HG03039 (cell line): ENCODE data around the gene LIME1.

Source experiments
- ATAC-seq: cut with Tn5 transposase; IDR thresholded peaks from one replicate; pipeline ENCODE4 v1.9.1; 2021; ENCODE audit warnings: mild to moderate bottlenecking, moderate library complexity; ENCODE audit not compliant: unreplicated experiment

LIME1 gene, protein sequence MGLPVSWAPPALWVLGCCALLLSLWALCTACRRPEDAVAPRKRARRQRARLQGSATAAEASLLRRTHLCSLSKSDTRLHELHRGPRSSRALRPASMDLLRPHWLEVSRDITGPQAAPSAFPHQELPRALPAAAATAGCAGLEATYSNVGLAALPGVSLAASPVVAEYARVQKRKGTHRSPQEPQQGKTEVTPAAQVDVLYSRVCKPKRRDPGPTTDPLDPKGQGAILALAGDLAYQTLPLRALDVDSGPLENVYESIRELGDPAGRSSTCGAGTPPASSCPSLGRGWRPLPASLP

DNA sequence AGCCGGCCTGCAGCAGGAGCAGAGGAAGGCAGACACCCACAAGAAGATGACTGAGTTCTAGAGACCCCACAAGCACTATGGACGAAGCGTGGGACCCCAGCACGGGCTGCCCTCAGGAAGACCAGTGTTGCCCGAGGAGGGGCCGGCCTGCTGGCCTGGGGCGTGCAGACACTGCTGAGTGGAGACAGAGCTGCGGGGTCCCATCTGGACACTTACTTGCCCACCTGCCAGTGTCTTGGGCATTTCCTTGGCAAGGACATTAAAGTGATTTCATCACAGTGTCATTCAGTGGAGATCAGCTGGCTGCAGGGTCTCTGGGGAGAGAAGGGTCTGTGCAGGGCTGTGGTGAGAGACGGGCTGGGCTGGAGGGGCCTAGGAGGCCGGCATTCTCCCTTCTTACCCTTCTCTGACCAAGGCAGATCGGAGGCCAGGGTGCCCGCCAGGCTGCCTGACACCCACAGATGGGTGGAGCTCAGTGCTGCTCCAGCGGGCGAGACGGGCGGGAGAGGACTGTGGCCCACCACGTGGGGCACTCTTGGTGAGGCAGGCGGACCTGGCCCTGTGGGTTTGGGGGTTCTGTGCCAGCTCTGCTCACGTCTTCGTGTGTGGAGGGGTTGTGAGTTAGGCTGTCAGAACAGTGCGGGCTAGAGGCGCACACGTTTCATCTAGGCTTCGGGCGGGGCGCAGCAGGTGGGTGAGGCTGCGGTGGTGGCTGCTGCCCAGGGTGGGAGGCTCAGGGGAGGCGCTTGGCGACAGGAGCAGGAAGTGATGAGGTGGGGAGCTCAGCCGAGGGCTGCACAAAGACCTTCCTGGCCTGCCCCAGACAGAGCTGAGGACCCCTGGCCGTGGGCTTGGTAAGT is at the start of gene LIME1:
LIME1 (plus strand) TSS at position 806 of the 860 bp plus-strand sequence. CDS start 886 bp downstream, outside the sequence.
- no peak for ATAC-seq

DNA sequence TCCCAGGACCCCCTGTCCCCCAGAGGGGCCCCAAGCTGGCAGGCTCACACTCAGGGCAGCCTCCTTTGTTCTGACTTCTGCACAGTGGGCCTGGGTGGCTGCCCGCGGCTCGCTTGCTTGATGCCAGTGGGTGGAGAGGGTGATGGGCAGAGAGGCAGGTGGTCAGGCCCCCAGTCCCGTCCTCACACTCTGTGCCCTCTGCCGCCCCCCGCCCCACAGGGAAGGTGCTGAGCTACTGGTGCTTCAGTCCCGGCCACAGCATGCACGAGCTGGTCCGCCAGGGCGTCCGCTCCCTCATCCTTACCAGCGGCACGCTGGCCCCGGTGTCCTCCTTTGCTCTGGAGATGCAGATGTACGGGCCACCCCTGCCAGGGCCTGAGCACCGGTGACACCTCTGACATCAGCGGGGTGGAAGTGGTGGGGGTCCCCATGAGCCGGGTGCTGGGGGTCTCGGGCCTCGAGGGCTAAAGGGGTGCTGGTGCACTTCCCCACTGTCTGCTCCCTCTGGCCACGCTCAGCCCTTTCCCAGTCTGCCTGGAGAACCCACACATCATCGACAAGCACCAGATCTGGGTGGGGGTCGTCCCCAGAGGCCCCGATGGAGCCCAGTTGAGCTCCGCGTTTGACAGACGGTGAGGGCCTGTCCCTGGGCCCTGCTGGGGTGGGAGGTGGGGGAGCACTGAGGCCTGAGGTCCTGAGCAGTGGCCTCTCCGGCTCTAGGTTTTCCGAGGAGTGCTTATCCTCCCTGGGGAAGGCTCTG is 48.9 kb upstream of the LIME1 start:
- ATAC-seq: no peak

DNA sequence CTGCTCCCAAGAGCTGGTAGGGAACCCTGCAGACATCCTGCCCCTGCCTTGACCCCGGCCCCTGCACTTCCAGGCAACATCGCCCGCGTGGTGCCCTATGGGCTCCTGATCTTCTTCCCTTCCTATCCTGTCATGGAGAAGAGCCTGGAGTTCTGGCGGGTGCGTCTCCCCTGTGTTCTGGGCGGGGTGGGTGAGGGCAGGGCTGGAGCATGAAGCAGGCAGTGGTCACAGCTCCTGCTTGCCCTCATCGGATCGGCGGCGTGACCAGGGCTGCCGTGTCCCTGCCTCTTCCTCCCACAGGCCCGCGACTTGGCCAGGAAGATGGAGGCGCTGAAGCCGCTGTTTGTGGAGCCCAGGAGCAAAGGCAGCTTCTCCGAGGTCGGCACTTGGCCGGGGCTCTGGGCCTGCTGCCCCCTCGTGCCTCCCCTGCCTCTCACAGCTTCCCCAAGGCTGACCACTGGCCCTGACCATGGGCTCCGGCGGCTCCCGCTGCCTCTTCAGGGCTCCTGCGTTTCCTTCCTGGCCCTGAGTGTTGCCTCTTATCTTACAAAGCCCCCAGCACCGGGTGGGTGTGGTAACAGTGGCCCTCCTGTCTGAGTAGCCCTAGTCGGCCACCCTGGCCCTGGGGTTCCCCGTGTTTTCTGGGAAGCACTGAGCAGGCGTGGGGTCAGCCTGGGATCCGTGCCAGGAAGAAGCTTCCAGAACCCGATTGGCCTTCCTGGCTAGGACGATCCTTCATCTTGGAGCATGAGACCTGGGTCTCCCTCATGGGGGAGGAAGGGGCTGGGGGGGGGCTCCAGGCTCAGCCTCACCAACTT is 48.0 kb upstream of the LIME1 start:
- ATAC-seq: no peak

DNA sequence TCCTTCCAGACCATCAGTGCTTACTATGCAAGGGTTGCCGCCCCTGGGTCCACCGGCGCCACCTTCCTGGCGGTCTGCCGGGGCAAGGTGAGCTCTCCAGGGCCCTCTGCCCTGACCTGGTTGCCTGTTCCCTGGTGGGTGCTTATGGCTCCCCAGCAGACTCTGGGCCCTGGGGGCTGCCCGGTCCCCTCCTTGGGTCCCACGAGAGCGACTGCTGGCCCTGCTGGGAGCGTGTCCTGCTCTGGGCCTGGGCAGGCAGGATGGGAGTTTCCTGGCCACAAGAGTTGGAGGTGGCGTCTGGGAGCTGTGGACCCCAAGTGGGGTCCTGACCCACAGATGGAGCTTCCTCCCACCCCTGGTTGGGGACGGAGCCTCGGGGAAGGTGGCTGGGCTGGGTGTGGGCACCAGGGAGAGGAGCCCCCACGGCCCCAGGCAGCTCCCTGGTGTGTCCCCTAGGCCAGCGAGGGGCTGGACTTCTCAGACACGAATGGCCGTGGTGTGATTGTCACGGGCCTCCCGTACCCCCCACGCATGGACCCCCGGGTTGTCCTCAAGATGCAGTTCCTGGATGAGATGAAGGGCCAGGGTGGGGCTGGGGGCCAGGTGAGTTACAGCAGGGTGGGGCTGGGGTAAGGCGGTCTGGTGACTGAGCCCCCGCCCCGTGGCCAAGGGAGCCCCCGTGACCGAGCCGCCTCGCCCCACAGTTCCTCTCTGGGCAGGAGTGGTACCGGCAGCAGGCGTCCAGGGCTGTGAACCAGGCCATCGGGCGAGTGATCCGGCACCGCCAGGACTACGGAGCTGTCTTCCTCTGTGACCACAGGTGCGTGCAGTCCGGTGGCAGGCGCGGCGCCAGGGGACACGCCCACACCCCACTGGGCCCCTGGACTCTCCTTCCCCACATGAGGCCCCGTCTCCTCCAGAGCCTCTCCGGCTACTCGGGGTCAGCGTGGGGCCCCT is 47.1 kb upstream of the LIME1 start:
- no peak for ATAC-seq

DNA sequence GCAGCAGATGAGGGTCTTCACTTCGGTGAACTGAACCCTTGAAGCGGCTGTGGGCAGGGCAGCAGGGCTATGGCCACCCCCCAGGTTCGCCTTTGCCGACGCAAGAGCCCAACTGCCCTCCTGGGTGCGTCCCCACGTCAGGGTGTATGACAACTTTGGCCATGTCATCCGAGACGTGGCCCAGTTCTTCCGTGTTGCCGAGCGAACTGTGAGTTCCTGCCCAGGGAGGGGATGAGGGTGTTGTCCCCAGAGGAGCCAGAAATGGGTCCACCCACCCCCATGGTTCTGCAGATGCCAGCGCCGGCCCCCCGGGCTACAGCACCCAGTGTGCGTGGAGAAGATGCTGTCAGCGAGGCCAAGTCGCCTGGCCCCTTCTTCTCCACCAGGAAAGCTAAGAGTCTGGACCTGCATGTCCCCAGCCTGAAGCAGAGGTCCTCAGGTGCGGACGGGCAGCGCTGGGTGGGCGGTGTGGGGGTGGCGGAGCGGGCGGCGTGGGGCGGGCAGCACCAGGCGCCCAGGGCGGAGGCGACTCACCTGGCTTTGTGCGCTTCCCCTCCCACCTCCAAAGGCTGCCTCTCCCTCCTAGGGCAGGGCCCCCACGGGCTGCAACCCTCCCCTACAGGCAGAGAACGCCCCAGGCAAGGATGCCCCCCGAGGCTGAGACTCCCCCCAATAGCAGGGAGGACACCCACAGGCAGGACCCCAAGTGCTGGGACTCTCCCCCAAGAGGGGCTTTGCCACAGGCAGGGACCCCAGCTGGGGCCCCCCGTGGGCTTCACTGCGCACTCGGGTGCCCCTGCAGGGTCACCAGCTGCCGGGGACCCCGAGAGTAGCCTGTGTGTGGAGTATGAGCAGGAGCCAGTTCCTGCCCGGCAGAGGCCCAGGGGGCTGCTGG is 46.2 kb upstream of the LIME1 start:
- ATAC-seq: no peak

DNA sequence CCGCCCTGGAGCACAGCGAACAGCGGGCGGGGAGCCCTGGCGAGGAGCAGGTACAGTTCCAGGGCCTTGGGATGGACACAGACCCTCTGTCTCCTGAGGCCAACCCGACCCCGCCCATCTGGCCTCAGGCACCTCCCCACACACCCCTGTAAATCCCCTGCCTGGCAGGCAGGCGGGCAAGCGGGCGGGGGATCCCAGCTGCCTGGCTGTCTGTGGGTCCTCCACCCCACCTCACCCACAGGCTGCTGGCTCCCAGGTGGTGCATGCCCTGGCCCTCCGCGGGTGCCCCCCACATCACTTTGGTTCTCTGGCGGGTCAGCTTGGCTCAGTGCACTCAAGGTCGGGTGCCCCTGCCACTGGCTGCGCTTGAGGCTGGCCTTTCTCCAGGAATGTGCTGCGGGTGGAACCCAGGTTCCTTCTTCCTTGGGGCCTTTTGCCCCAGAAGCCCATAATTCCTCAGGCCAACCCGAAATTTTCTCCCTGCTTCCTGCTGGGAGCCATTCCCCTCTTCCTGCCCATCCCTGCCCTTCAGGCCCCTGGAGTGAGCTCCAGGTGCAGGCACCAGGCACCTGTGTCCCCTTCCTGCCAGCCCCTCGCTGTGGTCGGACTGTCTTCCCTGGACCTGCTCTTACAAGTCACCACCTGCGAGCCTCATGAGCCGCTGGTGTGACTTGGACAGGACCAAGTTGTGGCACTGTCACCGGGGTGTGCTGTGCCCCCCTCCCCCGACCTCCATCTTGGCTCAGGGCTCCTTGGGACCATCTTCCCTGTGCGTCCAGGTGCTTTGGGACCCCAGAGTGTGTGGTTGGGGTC is 45.4 kb upstream of the LIME1 start:
- ATAC-seq: no peak

DNA sequence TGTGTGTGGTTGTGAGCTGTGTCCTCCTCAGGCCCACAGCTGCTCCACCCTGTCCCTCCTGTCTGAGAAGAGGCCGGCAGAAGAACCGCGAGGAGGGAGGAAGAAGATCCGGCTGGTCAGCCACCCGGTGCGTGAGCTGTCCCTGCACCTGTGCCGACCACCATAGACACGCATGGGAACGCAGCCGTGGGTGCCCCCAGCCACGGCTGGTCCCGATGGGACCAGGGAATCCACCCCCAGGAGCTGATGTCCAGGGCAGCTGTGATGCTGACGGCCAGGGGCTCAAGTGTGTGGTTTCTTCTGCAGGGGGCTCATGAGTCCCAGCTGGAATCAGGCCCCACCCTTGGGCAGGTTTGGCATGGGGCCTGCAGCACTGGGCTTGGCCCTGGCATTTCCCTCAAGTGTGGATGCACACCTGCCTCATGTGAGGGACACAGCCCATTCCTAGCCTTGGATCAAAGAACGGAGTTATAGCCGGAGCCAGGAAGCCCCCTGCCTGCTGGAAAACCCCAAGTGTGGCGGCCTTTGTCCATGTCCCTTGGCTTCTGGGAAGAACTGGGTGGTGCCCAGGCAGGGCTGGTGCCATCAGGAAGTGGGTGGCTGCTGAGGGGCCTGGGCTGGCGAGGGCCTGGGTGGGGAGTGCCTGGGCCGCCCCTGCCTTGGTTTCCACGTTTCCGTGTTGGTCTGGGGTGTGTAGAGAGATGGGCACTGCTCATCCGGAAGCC is 44.6 kb upstream of the LIME1 start:
- ATAC-seq: no peak

DNA sequence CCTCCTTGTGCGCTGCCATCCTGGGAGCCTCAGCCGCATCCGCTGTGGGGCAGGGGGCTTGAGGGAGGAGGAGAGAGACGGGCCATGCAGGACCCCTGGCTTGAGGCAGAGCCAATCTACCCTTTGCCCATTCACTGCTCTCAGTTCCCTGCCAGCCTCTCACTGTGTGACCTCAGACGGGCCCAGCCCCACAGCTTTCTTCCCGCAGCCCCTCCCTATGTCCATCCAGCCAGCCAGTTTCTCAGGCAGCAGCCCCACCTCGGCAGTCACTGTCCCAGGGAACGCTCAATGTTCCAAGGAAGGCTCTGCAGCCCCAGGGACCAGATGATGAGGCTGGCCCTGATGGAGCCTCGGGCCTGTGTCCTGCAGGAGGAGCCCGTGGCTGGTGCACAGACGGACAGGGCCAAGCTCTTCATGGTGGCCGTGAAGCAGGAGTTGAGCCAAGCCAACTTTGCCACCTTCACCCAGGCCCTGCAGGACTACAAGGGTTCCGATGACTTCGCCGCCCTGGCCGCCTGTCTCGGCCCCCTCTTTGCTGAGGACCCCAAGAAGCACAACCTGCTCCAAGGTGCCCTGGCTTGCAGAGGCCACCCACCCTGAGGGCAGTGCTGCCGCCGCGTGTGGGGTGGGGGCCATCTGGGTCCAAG is 43.9 kb upstream of the LIME1 start:
- ATAC-seq: no peak

DNA sequence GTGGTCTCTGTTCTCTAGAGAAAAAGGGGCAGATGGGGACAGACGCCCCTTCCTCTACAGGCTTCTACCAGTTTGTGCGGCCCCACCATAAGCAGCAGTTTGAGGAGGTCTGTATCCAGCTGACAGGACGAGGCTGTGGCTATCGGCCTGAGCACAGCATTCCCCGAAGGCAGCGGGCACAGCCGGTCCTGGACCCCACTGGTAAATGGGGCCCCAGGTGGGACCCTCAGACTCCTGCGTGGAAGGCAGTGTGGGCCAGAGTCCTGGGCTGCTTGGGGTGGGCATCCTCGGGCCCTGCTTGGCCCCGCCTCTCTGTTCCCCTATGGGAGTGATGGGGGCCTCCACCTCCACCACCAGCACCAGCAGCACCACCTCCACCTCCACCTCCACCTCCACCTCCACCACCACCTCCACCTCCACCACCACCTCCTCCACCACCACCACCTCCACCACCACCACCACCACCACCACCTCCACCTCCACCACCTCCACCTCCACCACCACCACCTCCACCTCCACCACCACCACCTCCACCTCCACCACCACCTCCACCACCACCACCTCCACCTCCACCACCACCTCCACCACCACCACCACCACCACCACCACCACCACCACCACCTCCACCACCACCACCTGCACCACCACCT is 43.3 kb upstream of the LIME1 start:
- ATAC-seq: no peak

DNA sequence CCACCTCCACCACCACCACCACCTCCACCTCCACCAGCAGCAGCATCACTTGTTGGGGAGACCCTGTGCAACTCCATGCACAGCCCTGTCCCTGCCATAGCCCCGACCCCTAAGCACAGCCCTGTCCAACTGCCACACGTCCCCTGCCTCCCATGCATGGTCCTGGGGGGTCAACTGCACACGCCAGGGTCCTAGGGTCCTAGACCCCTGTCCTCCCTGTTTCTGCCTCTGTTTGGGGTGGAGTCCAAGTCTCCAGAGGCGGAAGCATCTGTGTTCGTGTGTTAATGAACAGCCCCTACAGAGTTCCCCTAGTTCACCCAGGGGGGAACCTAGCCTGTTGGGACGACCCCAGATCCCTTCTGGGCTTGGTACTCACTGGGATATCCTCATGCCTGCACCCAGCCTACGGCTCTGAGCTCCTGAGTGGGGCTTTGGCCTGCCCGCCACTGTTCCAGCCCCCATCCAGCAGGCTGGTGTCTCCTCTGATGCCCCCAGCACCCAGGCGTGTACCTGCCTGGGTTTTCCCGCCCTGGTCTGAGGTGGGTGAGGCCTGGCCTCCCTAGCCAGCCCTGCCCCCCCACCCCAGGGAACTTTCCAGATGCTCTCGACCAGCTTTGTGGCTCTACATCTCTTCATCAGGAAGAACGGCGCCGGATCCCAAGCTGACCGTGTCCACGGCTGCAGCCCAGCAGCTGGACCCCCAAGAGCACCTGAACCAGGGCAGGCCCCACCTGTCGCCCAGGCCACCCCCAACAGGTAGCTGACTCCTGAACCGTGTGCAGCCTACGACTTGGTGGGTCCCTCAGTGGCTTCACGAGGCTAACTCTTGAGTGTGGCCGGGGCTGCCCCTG is 42.5 kb upstream of the LIME1 start:
- no peak for ATAC-seq

DNA sequence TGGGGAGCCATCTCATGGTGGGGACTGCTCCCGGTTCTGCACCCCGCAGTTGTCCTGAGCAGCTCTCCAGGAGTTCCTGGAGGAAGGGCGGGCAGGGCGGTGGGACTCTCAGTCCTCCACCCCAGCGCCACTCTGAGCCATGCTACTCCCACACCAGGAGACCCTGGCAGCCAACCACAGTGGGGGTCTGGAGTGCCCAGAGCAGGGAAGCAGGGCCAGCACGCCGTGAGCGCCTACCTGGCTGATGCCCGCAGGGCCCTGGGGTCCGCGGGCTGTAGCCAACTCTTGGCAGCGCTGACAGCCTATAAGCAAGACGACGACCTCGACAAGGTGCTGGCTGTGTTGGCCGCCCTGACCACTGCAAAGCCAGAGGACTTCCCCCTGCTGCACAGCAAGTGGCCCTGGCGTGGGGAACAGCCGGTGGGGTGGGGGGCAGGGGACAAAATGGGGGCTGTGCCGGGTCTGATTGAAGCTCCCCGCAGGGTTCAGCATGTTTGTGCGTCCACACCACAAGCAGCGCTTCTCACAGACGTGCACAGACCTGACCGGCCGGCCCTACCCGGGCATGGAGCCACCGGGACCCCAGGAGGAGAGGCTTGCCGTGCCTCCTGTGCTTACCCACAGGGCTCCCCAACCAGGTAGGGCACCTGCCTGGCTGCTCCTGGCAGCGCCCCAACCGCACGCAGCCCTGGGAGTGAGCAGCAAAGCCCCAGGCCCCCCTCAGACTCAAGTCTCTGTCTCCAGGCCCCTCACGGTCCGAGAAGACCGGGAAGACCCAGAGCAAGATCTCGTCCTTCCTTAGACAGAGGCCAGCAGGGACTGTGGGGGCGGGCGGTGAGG is 41.7 kb upstream of the LIME1 start:
- ATAC-seq: no peak

DNA sequence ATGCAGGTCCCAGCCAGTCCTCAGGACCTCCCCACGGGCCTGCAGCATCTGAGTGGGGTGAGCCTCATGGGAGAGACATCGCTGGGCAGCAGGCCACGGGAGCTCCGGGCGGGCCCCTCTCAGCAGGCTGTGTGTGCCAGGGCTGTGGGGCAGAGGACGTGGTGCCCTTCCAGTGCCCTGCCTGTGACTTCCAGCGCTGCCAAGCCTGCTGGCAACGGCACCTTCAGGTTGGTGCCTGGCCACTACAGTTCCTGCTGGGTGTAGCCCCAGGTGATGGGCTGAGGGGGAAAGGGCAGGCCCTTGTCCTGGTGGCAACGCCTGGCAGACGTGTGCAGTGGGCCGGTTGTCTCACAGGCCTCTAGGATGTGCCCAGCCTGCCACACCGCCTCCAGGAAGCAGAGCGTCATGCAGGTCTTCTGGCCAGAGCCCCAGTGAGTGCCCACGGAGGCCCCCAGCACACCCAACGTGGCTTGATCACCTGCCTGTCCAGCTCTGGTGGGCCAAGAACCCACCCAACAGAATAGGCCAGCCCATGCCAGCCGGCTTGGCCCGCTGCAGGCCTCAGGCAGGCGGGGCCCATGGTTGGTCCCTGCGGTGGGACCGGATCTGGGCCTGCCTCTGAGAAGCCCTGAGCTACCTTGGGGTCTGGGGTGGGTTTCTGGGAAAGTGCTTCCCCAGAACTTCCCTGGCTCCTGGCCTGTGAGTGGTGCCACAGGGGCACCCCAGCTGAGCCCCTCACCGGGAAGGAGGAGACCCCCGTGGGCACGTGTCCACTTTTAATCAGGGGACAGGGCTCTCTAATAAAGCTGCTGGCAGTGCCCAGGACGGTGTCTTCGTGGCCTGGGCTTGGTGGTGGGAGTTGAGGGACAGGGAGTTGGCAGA is 40.8 kb upstream of the LIME1 start:
- ATAC-seq: no peak

DNA sequence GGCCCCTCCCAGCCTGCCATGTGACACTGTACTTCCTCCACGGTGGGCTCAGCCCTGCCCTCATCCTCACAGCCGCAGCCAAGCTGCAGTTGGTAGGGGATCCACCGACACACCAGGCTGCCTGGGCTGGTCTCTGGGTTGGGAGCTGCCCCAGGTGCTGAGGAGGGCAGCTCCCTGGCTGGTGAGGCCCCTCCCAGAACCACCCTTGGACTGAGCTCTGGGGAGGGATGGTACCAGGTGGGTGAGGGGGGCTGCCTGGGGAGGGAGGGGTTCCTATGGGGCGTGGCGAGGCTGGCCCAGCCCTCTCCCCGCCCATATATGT is 40.2 kb upstream of the LIME1 start:
- no peak for ATAC-seq
